HUES6 (cell line): ENCODE data around the gene PLEKHG1.

Source experiments
- H3K27ac ChIP-seq: 2 replicates; pipeline ENCODE4 v1.7.0; 2013; ENCODE audit warnings: low read depth, mild to moderate bottlenecking, low read length, inconsistent platforms
- H3K27me3 ChIP-seq: 2 replicates; pipeline ENCODE4 v1.6.1; 2013; ENCODE audit warnings: low read length; ENCODE audit not compliant: control insufficient read depth, insufficient read depth
- H3K36me3 ChIP-seq: 2 replicates; pipeline ENCODE4 v1.6.1; 2013; ENCODE audit warnings: low read length; ENCODE audit not compliant: control insufficient read depth, insufficient read depth
- H3K4me1 ChIP-seq: 2 replicates; pipeline ENCODE4 v1.6.1; 2013; ENCODE audit warnings: low read length; ENCODE audit not compliant: control insufficient read depth, insufficient read depth
- H3K4me3 ChIP-seq: 2 replicates; pipeline ENCODE4 v1.5.1; 2013; ENCODE audit warnings: low read depth, low read length
- H3K9ac ChIP-seq: one replicate; pipeline ENCODE4 v1.6.1; 2013; ENCODE audit warnings: mild to moderate bottlenecking, low read length
- H3K9me3 ChIP-seq: 2 replicates; pipeline ENCODE4 v1.6.1; 2013; ENCODE audit warnings: low read depth, low read length; ENCODE audit not compliant: control insufficient read depth, insufficient read depth

The PLEKHG1 gene

DNA sequence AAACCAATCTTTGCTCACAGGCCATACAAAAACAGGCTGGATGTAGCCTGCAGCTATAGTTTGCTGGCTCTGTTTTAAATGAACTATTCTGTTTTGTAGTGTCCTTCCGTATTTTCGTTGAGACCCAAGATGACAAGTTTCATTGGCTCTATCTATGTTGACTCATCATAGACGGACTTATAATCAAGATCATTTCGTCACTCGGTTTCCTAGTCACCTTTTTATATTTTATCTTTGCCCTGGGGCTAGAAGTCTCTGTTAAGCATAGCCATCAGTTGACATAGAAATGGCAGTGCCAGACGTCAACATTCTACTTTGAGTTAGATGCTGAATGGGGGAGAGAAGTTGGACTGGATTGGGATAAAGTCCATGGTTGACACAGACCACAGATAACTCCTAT, 4.8 kb downstream of the PLEKHG1 start:
- Histone ChIP-seq H3K36me3 (no peaks in the 10 kb centered on the region), H3K27me3 (peaks cover 36% of the 10 kb centered on the region), H3K4me1 (0 out of 2 replicates have a peak, but pooled peaks cover under 1% of the 10 kb centered on the region), H3K27ac (no peak overlapping the region), H3K9me3 (no peaks in the 10 kb centered on the region), H3K9ac (no peak overlapping the region), H3K4me3 (no peak overlapping the region)

DNA sequence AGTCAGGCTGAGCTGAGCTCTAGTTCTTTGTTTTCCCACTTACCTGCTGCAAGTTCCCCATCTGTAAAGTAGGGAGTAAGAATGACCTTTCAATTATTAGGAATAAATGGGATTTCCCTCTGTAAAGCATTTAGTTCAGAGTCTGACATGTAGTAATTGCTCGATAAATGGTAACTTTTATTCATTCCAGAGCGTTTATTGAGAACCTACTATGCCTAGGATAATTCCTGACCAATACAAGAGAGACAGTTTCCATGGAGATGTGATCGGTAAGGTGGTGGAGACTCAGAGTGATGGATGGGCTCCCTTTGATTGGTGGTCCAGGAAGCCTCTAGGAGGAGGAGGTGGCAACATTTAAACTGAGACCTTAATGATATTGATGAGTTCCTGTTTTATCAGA, 5.6 kb downstream of the PLEKHG1 start:
- Histone ChIP-seq H3K4me3 (no peak overlapping the region), H3K9me3 (no peaks in the 10 kb centered on the region), H3K27me3 (peaks cover 32% of the 10 kb centered on the region), H3K9ac (no peak overlapping the region), H3K36me3 (no peaks in the 10 kb centered on the region), H3K4me1 (no peaks in the 10 kb centered on the region), H3K27ac (no peak overlapping the region)

DNA sequence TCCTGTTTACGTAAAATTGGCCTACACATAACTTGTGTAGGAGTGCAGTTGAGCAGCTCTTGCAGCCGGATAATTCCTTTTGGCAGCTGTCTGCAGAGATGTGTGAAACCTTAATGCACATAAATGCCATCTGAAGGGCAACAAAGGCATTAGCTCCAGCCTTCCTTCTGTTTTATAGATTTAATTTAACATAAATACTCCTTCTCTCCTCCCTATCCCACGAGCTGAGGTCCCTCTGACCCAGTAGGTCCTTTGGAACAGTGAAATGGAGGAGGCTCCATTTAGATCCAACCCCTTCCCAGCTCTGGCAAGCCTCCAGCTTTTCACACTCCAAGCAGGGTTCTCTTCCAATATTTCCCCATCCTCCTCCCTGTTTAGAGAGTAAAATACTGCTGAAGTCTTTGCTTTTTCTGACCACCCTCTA, 6.5 kb downstream of the PLEKHG1 start:
- no peaks in the 10 kb centered on the region for H3K36me3 ChIP-seq
- H3K4me3 ChIP-seq, result no peak overlapping the region
- no peak overlapping the region for H3K27ac ChIP-seq
- no peaks in the 10 kb centered on the region for H3K4me1 ChIP-seq
- H3K27me3 ChIP-seq, result peaks cover 24% of the 10 kb centered on the region
- H3K9me3 ChIP-seq, result no peaks in the 10 kb centered on the region
- no peak overlapping the region for H3K9ac ChIP-seq

DNA sequence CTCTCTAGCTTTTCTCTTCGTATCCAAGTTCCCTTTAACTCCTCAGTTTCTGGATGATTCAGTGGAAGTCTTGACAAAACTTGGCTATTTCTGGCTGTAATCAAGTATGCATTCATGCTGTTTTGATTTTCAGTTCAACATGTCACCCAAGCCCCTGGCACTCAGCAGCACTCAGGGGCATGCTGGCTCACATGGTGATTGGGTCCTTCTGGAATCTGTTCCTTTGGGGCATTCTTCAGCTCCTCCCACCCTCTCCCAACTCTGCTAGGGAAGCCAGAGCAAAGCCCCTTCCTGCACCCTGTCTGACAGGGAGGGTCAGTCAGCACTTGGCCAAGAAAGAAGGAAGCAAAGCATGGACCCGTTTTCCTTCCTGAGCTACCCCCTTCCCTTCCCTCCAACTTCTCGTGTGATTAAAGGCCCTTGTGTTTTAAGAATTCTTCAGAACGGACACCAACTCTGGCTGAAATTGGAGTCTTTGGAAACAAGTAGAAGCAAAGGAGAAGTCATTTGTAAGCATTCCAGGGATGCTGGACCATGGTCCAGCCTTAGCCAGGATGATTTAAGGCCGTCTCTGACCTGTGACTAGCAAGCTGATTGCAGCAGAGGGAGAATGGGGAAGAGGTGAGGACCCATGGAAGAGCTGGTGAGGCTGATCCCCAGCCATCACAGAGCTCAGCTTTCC, 7.1 kb downstream of the PLEKHG1 start:
- Histone ChIP-seq H3K9me3 (no peaks in the 10 kb centered on the region), H3K27me3 (peaks cover 17% of the 10 kb centered on the region), H3K4me3 (no peak overlapping the region), H3K36me3 (no peaks in the 10 kb centered on the region), H3K27ac (no peak overlapping the region), H3K4me1 (no peaks in the 10 kb centered on the region), H3K9ac (no peak overlapping the region)

DNA sequence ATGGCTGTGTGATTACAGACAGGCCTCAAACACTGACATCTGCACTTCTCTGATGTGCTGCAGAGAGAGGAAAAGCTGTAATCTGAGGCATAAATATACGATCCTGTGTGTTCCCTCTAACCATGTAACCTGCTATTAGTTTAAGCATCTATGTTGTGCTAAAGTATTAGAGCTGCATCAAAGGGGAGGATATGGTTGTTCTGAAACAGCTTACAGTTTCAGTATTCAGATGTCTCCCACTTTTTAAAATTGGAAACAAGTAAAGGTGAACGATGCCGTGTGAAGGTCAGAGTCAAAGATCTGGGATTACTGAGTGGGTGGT, 7.6 kb downstream of the PLEKHG1 start:
- Histone ChIP-seq H3K4me1 (no peaks in the 10 kb centered on the region), H3K36me3 (no peaks in the 10 kb centered on the region), H3K4me3 (no peak overlapping the region), H3K27ac (no peak overlapping the region), H3K27me3 (peaks cover 12% of the 10 kb centered on the region), H3K9ac (no peak overlapping the region), H3K9me3 (no peaks in the 10 kb centered on the region)

DNA sequence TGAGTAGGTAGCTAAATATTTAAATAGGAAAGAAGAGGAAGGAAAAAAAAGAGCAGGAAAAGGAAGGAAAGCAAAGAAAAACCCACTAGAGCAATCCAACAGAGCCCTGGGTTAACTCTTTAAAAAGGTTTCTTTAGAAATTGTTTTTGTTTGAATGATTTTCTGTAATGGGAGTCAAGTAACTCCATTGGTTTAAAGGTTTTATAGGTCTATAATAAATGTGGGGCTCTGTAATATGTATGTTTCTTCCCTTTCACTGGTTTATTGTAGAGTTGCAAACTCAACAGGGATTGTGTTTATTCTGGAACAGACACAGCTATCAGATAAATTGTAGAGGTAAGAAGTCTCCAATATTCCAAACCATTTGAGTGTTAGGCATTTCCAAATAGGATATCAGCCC, 10.9 kb downstream of the PLEKHG1 start:
- Histone ChIP-seq H3K27ac (no peak overlapping the region), H3K4me1 (no peaks in the 10 kb centered on the region), H3K9ac (no peak overlapping the region)

DNA sequence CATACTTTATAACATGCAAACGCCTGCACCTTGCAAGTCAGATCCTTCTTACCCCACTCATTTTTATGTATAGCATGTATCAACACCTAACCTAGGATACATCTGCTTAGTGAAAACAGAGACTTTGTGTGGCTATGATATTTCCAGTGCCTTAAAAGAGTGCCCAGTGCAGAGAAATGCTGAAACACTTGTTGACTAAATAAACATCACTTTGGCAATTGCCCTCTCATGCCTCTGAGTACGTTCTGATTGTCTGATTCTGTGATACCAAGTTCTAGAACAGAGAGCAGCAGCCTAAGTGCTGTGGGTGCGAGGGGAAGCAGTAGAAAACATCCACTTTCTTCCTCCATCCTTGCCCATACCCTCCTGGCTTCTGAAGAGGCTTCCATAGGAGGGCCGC, 13.6 kb downstream of the PLEKHG1 start:
- Histone ChIP-seq H3K27me3 (no peaks in the 10 kb centered on the region), H3K9ac (no peak overlapping the region)

More for the DNA sequence above, 10.9 kb downstream of the PLEKHG1 start:
- H3K36me3 ChIP-seq, result no peaks in the 10 kb centered on the region
- no peak overlapping the region for H3K4me3 ChIP-seq
- no peaks in the 10 kb centered on the region for H3K9me3 ChIP-seq
- no peaks in the 10 kb centered on the region for H3K27me3 ChIP-seq

DNA sequence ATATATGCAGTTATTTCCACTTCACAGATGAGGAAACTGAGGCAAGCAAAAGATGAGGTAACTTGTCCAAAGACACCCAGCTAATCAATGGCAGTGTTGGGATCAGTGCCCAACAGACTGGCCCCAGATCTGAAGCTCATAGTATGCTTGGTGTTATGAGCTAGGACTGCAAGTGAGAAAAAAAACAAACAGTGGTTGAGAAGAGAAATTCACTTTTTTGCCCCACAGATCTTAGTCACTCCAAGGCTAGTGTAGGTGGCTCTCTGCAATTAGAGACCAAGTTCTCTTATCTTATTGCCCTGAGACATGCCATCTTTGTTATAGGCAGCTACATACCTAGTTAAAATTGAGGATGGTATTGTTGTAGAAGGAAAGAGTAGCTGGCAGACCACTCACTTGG, 16.3 kb downstream of the PLEKHG1 start:
- Histone ChIP-seq H3K27ac (no peak overlapping the region), H3K36me3 (no peaks in the 10 kb centered on the region), H3K27me3 (no peaks in the 10 kb centered on the region), H3K4me1 (no peaks in the 10 kb centered on the region), H3K4me3 (no peak overlapping the region), H3K9me3 (no peaks in the 10 kb centered on the region), H3K9ac (no peak overlapping the region)

More for the DNA sequence above, 13.6 kb downstream of the PLEKHG1 start:
- Histone ChIP-seq H3K9me3 (no peaks in the 10 kb centered on the region), H3K4me3 (no peak overlapping the region), H3K4me1 (no peaks in the 10 kb centered on the region), H3K36me3 (no peaks in the 10 kb centered on the region), H3K27ac (no peak overlapping the region)

DNA sequence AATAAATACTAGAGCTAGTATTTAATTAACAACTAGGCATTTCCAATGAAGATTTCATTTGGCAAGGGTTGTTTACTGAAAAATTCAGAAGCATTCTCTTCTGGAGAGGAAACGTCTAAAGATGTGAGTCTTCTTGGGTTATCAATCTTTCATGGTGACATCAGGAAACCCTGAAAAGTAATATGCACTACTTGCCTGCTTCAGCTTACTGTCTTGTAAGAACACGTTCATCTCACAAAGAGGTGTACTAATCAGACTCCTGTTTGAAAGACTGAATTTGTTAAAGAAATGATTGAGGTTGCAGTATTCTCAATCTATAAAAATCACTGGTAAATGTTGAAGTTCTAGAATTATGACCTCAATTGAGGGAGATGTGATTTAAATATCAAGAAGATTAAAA, 16.9 kb downstream of the PLEKHG1 start:
- Histone ChIP-seq H3K27me3 (no peaks in the 10 kb centered on the region), H3K9ac (no peak overlapping the region), H3K4me3 (no peak overlapping the region), H3K36me3 (no peaks in the 10 kb centered on the region), H3K4me1 (no peaks in the 10 kb centered on the region), H3K27ac (no peak overlapping the region), H3K9me3 (no peaks in the 10 kb centered on the region)

DNA sequence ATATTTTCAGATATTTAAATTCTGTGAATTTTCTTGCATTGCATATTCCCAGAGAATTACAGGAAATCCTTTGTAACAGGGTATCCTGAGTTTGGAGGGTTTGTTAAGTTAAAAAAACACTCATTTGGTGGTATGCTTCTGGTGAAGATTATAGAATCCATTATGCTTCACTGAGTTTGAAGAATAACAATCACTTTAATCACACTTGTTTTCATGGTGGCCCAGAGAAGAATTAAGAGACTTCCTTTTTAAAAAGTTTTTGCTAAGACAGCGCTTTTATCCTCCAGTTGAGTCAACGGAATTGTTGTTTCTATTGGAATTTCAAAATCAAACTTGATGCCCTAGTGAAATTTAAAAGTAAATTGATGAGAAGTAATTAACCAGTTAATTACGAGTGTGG, 17.4 kb downstream of the PLEKHG1 start:
- H3K9ac ChIP-seq, result no peak overlapping the region
- no peak overlapping the region for H3K27ac ChIP-seq
- H3K4me3 ChIP-seq, result no peak overlapping the region
- H3K4me1 ChIP-seq, result no peaks in the 10 kb centered on the region
- no peaks in the 10 kb centered on the region for H3K27me3 ChIP-seq
- no peaks in the 10 kb centered on the region for H3K36me3 ChIP-seq
- H3K9me3 ChIP-seq, result no peaks in the 10 kb centered on the region

DNA sequence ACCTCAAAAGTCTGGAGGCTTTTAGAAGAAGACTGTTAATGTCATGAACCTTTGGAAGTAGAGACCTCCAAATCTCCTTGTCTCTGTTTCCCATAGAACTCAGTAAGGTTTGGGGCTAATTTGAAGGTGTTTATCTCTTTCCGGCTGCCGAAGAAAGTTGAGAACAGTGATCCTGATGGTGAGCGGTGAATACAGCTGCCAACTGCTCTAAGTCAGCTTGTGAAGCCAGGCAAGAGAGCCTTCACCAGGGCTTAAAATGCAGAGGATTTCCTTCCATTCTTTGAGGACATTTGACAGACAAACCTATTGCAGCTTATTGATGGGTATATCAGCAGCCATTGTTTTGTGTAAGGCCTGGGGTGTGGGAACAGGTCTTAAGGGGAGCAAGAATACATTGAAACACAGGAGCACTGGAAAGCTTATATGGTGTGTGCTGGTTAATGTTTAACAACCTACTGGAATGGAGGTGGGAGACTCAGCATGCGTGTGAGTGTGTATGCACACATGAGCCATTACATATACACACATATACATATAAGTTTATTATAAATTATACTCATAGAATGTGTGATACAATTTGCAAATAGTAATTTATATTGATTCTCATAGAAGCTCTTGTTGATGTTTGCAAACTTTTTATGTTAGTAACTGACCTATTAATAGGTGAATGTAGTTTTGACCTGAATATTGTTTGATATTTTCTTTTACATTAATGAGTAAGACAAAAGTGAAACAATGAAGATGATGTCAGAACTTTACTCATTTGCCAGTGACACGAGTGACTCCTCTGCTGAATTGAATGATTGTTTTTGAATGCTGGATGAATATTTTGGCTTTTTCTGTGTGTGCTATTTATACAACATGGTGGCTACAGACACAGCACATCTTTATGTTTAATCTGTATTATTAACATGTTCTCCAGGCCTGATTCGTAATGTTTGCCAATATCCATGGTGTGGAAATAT, 18.1 kb downstream of the PLEKHG1 start:
- no peak overlapping the region for H3K27ac ChIP-seq
- H3K4me1 ChIP-seq, result no peaks in the 10 kb centered on the region
- no peaks in the 10 kb centered on the region for H3K27me3 ChIP-seq
- no peak overlapping the region for H3K9ac ChIP-seq
- no peaks in the 10 kb centered on the region for H3K9me3 ChIP-seq
- H3K4me3 ChIP-seq, result no peak overlapping the region
- H3K36me3 ChIP-seq, result no peaks in the 10 kb centered on the region
